ENCODE measurements around the gene CFAP99.

DNA sequence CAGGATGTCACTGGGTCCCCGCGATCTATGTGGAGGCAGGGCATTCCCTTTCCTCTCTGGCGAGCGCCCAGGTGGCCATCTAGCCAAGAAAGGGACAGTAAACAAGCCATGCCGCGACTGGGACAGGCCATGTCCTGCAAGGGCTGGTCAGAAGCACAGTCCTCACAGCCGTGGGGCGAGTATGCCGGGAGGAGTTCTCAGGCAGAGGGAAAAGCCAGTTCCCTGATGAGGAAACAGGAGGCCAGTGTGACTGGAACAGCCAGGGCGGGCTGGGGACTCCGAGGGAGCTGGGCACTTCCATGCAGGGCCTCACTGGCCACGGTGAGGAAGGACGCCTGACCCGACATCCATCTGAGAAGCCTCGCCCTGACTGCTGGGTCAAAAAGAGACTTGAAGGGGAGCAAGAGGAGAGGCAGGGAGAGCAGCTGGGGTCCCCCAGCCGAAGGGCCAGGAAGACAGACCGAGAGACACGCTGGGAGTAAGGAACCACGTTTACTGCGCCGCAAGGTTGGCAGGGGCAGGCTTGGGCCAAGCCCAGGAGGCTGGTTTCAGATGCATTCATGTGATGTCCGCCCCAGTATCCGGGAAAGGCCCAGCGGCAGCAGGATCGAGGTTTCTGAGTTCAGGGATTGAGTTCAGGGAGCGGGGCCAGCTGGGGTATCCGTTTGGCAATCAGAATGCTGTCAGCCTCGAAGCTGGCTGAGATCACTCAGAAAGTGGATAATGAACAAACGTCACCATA, 15.0 kb downstream of the CFAP99 start:
- no peak for TF ChIP-seq SUZ12 (IDR thresholded peaks at IDR 0.05; ENCODE audit: extremely low read depth, insufficient read depth, insufficient read length)
- no peak for TF ChIP-seq YY1 (IDR thresholded peaks at IDR 0.05; ENCODE audit: insufficient read depth, insufficient read length)
- TF ChIP-seq ZNF274 (IDR thresholded peaks at IDR 0.05; ENCODE audit: low read depth, low read length) = no peak

Measured in NT2/D1 (cell line).